Measurements from ENCODE around the gene MYBBP1A.

The MYBBP1A gene

GRCh38 chr17:4538236-4539002 lies 16.8 kb downstream of the MYBBP1A start:
- TF ChIP-seq YY1 (IDR thresholded peaks at IDR 0.05; ENCODE audit: low read depth) = no peak
- TF ChIP-seq RAD21 (IDR thresholded peaks at IDR 0.05; ENCODE audit: low read depth) = no peak
- TF ChIP-seq TCF12 (IDR thresholded peaks at IDR 0.05; ENCODE audit: low read depth) = no peak
- TF ChIP-seq EGR1 (IDR thresholded peaks at IDR 0.05) = no peak
- no peak for TF ChIP-seq EP300 (IDR thresholded peaks at IDR 0.05; ENCODE audit: borderline replicate concordance)
- TF ChIP-seq USF1 (IDR thresholded peaks at IDR 0.05) = no peak

- TF ChIP-seq USF1 (IDR thresholded peaks at IDR 0.05) (no peak), ZBTB7A (IDR thresholded peaks at IDR 0.05; ENCODE audit: low read depth) (no peak), REST (IDR thresholded peaks at IDR 0.05; ENCODE audit: low read depth) (no peak), TAF1 (IDR thresholded peaks at IDR 0.05; ENCODE audit: low read depth) (no peak), TEAD4 (IDR thresholded peaks at IDR 0.05) (no peak), TCF12 (IDR thresholded peaks at IDR 0.05; ENCODE audit: low read depth) (no peak), MAX (IDR thresholded peaks at IDR 0.05) (no peak), NFIC (IDR thresholded peaks at IDR 0.05) (no peak), CEBPB (IDR thresholded peaks at IDR 0.05) (no peak), CREB1 (IDR thresholded peaks at IDR 0.05; ENCODE audit: low read depth) (no peak), RAD21 (IDR thresholded peaks at IDR 0.05; ENCODE audit: low read depth) (no peak), YY1 (IDR thresholded peaks at IDR 0.05; ENCODE audit: low read depth) (no peak), EP300 (IDR thresholded peaks at IDR 0.05; ENCODE audit: borderline replicate concordance) (no peak), FOXM1 (IDR thresholded peaks at IDR 0.05; ENCODE audit: borderline replicate concordance, low read depth) (no peak)
These were observed 17.5 kb downstream of the MYBBP1A start for GRCh38 chr17:4537451-4538235.

GRCh38 chr17:4536742-4537411 lies 18.3 kb downstream of the MYBBP1A start:
- TF ChIP-seq REST (IDR thresholded peaks at IDR 0.05; ENCODE audit: low read depth) (no peak), YY1 (IDR thresholded peaks at IDR 0.05; ENCODE audit: low read depth) (no peak), TAF1 (IDR thresholded peaks at IDR 0.05; ENCODE audit: low read depth) (no peak), MAX (IDR thresholded peaks at IDR 0.05) (no peak), ZBTB7A (IDR thresholded peaks at IDR 0.05; ENCODE audit: low read depth) (no peak), NFIC (IDR thresholded peaks at IDR 0.05) (no peak), EGR1 (IDR thresholded peaks at IDR 0.05) (no peak), RAD21 (IDR thresholded peaks at IDR 0.05; ENCODE audit: low read depth) (no peak), CREB1 (IDR thresholded peaks at IDR 0.05; ENCODE audit: low read depth) (no peak), EP300 (IDR thresholded peaks at IDR 0.05; ENCODE audit: borderline replicate concordance) (no peak), FOXM1 (IDR thresholded peaks at IDR 0.05; ENCODE audit: borderline replicate concordance, low read depth) (no peak), TEAD4 (IDR thresholded peaks at IDR 0.05) (no peak), USF1 (IDR thresholded peaks at IDR 0.05) (no peak), TCF12 (IDR thresholded peaks at IDR 0.05; ENCODE audit: low read depth) (no peak)

GRCh38 chr17:4536259-4536741 lies 18.9 kb downstream of the MYBBP1A start:
- TF ChIP-seq TAF1 (IDR thresholded peaks at IDR 0.05; ENCODE audit: low read depth) = no peak
- no peak for TF ChIP-seq EP300 (IDR thresholded peaks at IDR 0.05; ENCODE audit: borderline replicate concordance)

Measured in Ishikawa (cell line).